PC-3 (cell line): ENCODE data around the gene KRT17. TPM values are rescaled to one million over a fixed set of nuclear protein-coding genes. Genes with fewer than 3 reads are reported as not detected.
"Not testable (repeated sequence)": the region's sequence is repeated elsewhere in the genome, so short reads cannot be mapped to it uniquely, and the experiment has no call there.

Experiments
- ATAC-seq: fragments of 200-7000 bp; cut with Tn5 transposase; 2 replicates; pipeline ENCODE4 v1.9.1; 2020; ENCODE audit warnings: mild to moderate bottlenecking, moderate library complexity
- BruUV-seq: library from RNA; stranded (reverse); fragments of 400-500 nt; replicated peaks from 2 replicates; lab custom pipeline; 2021; lab: Mats Ljungman, UMichigan
- CTCF ChIA-PET: fragments of 300-600 bp; sonication (Branson Sonifier 250); formaldehyde crosslinking; loops from one replicate; lab custom pipeline; 2022; ENCODE audit warnings: antibody characterized with exemption; lab: Charles Lee
- POLR2A ChIA-PET: fragments of 300-600 bp; sonication (Branson Sonifier 250); formaldehyde crosslinking; loops from one replicate; lab custom pipeline; 2022; ENCODE audit warnings: antibody characterized with exemption; ENCODE audit not compliant: unreplicated experiment; lab: Charles Lee
- DNase-seq: peaks from one replicate; pipeline ENCODE4 v3.0.0-alpha.2; 2015
- H2AFZ ChIP-seq: fragments of 300-600 bp; sonication (generic); 2 replicates; pipeline ENCODE4 v1.6.0; 2016; ENCODE audit warnings: antibody characterized with exemption, low read length
- H3F3A ChIP-seq: fragments of 300-600 bp; sonication (generic); one replicate; pipeline ENCODE4 v1.6.0; 2017; ENCODE audit warnings: antibody characterized with exemption, low read length, control low read depth, mild to moderate bottlenecking; ENCODE audit not compliant: unreplicated experiment
- H3K27ac ChIP-seq: fragments of 300-600 bp; sonication (generic); 2 replicates; pipeline ENCODE4 v1.5.1; 2016; ENCODE audit warnings: mild to moderate bottlenecking, low read length
- H3K27me3 ChIP-seq: fragments of 300-600 bp; sonication (generic); 2 replicates; pipeline ENCODE4 v1.6.1; 2016; ENCODE audit warnings: low read length, mixed read lengths
- H3K36me3 ChIP-seq: fragments of 300-600 bp; sonication (generic); 2 replicates; pipeline ENCODE4 v1.6.1; 2016; ENCODE audit warnings: low read depth, mixed run types, low read length, mixed read lengths
- H3K4me1 ChIP-seq: fragments of 300-600 bp; sonication (generic); 2 replicates; pipeline ENCODE4 v1.5.1; 2016; ENCODE audit warnings: low read length; ENCODE audit not compliant: insufficient read depth
- H3K4me2 ChIP-seq: fragments of 300-600 bp; sonication (generic); 2 replicates; pipeline ENCODE4 v1.6.0; 2016; ENCODE audit warnings: low read length
- H3K4me3 ChIP-seq: fragments of 300-600 bp; sonication (generic); 2 replicates; pipeline ENCODE4 v1.5.1; 2016; ENCODE audit warnings: mild to moderate bottlenecking, low read length, mixed read lengths
- H3K79me2 ChIP-seq: fragments of 300-600 bp; sonication (generic); 2 replicates; pipeline ENCODE4 v1.6.1; 2017; ENCODE audit warnings: low read length, mixed read lengths
- H3K9ac ChIP-seq: fragments of 300-600 bp; sonication (generic); 2 replicates; pipeline ENCODE4 v1.6.0; 2016; ENCODE audit warnings: mild to moderate bottlenecking, low read length
- H3K9me2 ChIP-seq: fragments of 300-600 bp; sonication (generic); replicated peaks from 2 replicates; pipeline ENCODE4 v1.6.1; 2016; ENCODE audit warnings: mixed run types, low read length, mixed read lengths
- H3K9me3 ChIP-seq: fragments of 300-600 bp; sonication (generic); 2 replicates; pipeline ENCODE4 v1.6.1; 2016; ENCODE audit warnings: low read length, mixed read lengths
- H4K20me1 ChIP-seq: fragments of 300-600 bp; sonication (generic); 2 replicates; pipeline ENCODE4 v1.6.1; 2016; ENCODE audit warnings: low read length, mixed read lengths
- EZH2 ChIP-seq: fragments of 300-600 bp; sonication (generic); IDR thresholded peaks from one replicate; pipeline ENCODE4 v1.6.1; 2017; ENCODE audit warnings: antibody characterized with exemption, mild to moderate bottlenecking, low read length; ENCODE audit not compliant: unreplicated experiment
- EZH2phosphoT487 ChIP-seq: fragments of 300-600 bp; sonication (generic); IDR thresholded peaks from 2 replicates; pipeline ENCODE4 v1.6.1; 2018; ENCODE audit warnings: mild to moderate bottlenecking, antibody characterized with exemption, low read length, borderline replicate concordance
- intact Hi-C: fragments of 100-400 bp; cut with micrococcal nuclease; formaldehyde crosslinking; loops from 2 replicates; pipeline ENCODE4 v1.9.0; 2023
- total RNA-seq: library from RNA; depleted of rRNA; stranded (reverse); fragments of >200 nt; gene quantifications from 2 replicates; pipeline ENCODE4 v1.2.3, GENCODE V29; 2014
- TF ChIP-seq, protein P1 (sequence below): fragments of 300-600 bp; sonication (generic); conservative IDR thresholded peaks from 2 replicates; pipeline ENCODE4 v1.5.1; 2017; ENCODE audit warnings: antibody characterized with exemption, low read depth, mild to moderate bottlenecking, low read length

Gene KRT17
- total RNA-seq, 1 experiment from 2014 or later = 92.1 TPM

DNA sequence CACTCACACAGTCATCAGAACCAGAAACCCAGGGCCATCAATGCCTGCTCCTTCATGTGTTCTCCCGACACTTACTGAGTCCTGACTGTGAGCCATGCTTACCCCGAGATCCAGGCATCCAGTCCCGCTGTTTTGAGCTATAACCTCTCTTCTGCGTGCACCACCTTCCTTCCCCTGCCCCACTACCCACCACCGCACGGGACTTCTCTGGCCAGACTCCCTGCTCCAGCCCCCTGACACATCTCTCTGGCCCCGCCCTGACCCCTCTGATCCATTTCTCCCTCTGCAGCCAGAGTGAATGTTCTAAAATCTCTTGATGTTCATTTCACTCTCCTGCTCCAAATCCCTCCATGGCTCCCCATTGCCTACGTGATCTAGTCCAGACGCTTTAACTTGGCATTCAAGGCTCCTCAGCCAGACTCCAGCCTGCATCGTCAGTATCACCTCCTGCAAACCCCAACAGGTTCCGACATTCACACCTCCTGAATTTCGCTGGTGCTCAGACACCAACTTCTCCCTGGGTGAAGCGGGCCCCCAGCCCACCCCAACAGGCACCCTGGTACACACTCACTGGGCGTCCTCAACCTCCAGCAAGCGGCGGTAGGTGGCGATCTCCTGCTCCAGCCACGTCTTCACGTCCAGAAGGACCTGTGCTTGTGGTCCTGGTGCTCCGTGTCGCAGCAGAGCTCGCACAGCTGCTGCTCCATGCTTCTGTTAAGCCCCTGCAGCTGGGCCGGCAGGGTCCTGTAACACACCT is 3.1 kb upstream of the KRT17 start:
- DNase-seq = no peak
- no peaks in the 10 kb centered on the region for H4K20me1 ChIP-seq
- H3K9me3 ChIP-seq = no peaks in the 10 kb centered on the region
- ATAC-seq = no peak
- H3K9me2 ChIP-seq = no peaks in the 10 kb centered on the region
- H3K27ac ChIP-seq = no peak overlapping the region
- TF ChIP-seq EZH2 = no peak
- TF ChIP-seq EZH2phosphoT487 = no peak
- TF ChIP-seq, protein P1, sequence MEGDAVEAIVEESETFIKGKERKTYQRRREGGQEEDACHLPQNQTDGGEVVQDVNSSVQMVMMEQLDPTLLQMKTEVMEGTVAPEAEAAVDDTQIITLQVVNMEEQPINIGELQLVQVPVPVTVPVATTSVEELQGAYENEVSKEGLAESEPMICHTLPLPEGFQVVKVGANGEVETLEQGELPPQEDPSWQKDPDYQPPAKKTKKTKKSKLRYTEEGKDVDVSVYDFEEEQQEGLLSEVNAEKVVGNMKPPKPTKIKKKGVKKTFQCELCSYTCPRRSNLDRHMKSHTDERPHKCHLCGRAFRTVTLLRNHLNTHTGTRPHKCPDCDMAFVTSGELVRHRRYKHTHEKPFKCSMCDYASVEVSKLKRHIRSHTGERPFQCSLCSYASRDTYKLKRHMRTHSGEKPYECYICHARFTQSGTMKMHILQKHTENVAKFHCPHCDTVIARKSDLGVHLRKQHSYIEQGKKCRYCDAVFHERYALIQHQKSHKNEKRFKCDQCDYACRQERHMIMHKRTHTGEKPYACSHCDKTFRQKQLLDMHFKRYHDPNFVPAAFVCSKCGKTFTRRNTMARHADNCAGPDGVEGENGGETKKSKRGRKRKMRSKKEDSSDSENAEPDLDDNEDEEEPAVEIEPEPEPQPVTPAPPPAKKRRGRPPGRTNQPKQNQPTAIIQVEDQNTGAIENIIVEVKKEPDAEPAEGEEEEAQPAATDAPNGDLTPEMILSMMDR = no peak
- no peak overlapping the region for H3K9ac ChIP-seq
- peaks cover 14% of the 10 kb centered on the region; the same call in 1 of the 2 replicates for H3K4me1 ChIP-seq
- POLR2A ChIA-PET = no interaction called here
- H2AFZ ChIP-seq = no peak overlapping the region
- CTCF ChIA-PET = no interaction called here
- H3K79me2 ChIP-seq = no peaks in the 10 kb centered on the region
- no peaks in the 10 kb centered on the region for H3K36me3 ChIP-seq
- no peak overlapping the region for H3K4me2 ChIP-seq
- intact Hi-C loops = no loop called here
- H3K4me3 ChIP-seq = no peak overlapping the region
- BruUV-seq = no TSS peak
- no peaks in the 10 kb centered on the region for H3F3A ChIP-seq
- no peaks in the 10 kb centered on the region for H3K27me3 ChIP-seq

DNA sequence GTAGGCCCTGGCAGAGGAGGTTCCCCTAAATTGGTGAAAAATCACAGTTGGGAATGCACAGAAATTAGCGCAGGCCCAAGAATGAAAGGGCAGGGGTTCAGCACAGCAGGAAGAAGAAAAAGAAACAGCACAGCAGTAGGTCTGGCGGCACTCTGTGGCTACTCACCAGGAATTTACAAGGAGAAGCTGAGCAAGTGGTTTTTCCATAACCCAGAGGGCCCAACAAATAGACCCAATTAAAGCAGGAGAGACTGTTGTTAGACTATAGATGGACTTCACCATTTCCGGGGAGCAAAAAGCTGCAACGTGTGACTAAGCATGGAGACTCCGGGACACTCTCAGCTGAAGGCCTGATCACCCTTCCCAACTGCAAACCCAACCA is 2.5 kb upstream of the KRT17 start:
- POLR2A ChIA-PET, DNase-seq, H2AFZ ChIP-seq, H3K36me3 ChIP-seq, intact Hi-C loops, ATAC-seq, BruUV-seq, H3K79me2 ChIP-seq, H3F3A ChIP-seq, CTCF ChIA-PET, H3K9me3 ChIP-seq, H3K4me3 ChIP-seq, H3K9me2 ChIP-seq, H4K20me1 ChIP-seq, H3K27me3 ChIP-seq, H3K4me2 ChIP-seq: not testable (repeated sequence)
- Histone ChIP-seq H3K4me1 (peaks cover 14% of the 10 kb centered on the region; the same call in 1 of the 2 replicates), H3K9ac (peak overlapping the region; percentile 56; the same call in 1 of the 2 replicates), H3K27ac (peak overlapping the region; percentile 63; the same call in 1 of the 2 replicates)

DNA sequence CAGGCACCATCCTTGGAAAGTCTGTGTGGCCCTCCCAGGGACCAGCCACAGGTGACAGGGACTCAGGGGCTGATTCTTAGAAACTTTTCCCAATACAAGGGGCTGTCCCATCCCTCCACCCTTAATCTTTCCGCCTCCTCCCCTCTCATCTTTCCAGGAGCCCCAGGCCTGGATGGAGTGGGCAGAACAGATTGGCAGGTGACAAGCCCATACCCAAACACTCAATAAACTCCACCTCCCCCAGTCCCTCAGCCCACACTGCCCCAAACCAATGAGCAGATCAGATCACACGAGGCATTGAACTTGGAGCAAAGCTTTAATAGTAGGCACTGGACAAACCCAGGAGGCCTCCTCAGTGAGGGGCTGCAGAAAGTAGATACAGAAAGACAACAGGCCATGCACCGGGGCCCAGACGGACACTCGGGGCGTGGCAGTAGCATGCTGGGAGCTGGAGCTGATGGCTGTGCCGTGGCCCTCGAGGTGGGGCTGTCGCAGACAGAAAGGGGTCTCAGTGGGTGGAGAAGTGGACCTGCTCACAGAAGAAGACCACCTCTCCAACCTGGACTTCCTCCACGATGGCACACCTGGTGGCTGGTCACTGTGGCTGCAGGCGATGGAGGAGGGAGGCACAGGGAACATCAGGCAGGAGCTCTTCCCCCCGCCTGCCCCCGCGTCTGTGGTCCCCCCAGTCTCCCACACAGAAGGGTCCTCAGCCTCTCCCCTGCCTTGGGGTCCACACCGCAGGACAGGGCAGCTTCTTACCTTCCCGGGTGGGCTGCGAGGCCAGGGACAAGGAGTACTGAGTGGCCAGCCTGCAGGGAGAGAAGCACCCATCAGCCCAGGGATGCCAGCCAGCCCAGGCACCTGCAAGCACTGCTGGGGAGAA is 1.9 kb upstream of the KRT17 start:
- H3K9me2 ChIP-seq, CTCF ChIA-PET, intact Hi-C loops, H3K27me3 ChIP-seq, H3F3A ChIP-seq, H3K79me2 ChIP-seq, ATAC-seq, DNase-seq, BruUV-seq, H2AFZ ChIP-seq, H4K20me1 ChIP-seq, H3K4me3 ChIP-seq, H3K36me3 ChIP-seq, H3K9me3 ChIP-seq, POLR2A ChIA-PET, H3K4me2 ChIP-seq: not testable (repeated sequence)
- H3K27ac ChIP-seq = peak overlapping the region; percentile 63
- peaks cover 14% of the 10 kb centered on the region; the same call in 1 of the 2 replicates for H3K4me1 ChIP-seq
- peak overlapping the region; percentile 56 for H3K9ac ChIP-seq
